ENCODE measurements around the gene CALHM2. TPM values are rescaled to one million over a fixed set of nuclear protein-coding genes. Genes with fewer than 3 reads are reported as not detected.

CALHM2 gene
- total and polyA plus RNA-seq, 2 experiments from 2014 or later = 3.2 to 7.9 TPM

DNA sequence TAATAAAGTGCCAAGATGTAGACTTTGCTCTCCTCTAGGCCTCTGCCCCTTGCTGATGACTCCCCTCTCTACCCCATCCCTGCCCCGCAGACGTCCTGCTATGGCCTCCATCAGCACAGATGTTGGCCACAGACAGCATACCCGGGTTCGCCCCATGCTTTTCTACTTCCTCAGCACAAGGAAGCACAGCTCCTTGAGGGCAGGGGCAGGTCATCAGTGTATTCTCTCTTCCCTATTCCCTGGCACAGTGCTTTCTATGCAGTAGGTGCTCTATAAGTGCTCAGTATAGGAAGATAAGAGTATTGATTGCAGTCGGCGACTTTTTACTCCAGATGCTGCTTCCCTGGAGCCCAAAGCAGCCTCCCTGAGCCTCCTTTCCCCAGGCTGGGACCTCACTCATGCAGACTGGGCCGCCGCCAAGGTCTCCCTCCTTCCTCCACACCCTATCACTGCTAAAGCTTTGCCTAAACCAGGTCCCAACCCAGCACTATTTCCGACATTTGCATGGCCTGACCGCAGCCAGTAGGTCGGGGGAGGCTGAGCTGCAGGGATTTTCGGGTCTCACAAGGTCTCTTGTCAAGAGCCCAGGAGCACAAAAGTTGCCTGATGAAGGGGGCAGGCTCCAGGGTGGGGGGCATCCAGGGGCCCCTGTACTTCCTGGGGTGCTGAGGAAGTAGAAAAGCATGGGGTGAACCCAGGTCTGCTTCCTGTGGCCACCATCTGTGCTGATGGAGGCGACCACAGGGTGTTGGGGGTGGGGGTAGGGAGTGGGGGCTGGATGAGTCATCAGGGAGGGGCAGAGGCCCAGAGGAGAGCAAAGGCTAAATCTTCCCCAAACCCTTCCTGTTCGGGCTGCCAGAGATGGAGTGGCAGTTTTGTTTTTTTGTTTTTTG is 18.8 kb upstream of the CALHM2 start:
- H2AFZ ChIP-seq = no peak overlapping the region
- 77% methylated on average over 14 of the region's 14 CpGs for WGBS (ENCODE audit: low lambda C conversion rate, missing lambda C conversion rate)

DNA sequence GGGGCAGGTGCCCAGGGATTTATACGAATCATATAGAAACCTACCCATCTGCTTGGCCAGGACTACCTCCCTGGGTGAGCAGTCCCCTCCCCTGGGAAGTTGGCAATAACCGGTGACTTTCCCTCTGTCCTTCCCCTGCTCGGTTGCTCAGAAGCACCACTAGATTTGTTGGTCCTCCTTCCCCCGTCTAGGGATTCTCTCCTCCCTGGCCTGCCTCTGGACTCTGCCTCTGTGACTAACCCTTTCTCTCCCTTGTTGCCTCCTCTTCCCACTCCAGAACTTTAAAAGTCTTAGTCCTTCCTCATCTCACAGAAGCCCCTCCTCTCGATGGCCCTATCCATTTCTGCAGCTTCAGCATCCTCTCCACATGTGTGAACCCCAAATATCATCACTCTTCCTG is 17.0 kb upstream of the CALHM2 start:
- no peak overlapping the region for H3K4me2 ChIP-seq
- no peaks in the 10 kb centered on the region for H3K79me2 ChIP-seq
- no peak overlapping the region for H3K4me3 ChIP-seq
- H3K4me1 ChIP-seq (ENCODE audit: insufficient read depth) = no peaks in the 10 kb centered on the region
- 81% methylated on average over 5 of the region's 5 CpGs for WGBS (ENCODE audit: low lambda C conversion rate, missing lambda C conversion rate)
- no peaks in the 10 kb centered on the region for H3K36me3 ChIP-seq (replicated peaks; ENCODE audit: insufficient read depth, low read depth)
- no peaks in the 10 kb centered on the region for H3K9me3 ChIP-seq (ENCODE audit: low read depth)
- H3K27me3 ChIP-seq = no peaks in the 10 kb centered on the region
- DNase-seq (ENCODE audit: low spot score) = no peak
- no peaks in the 10 kb centered on the region for H3K9me2 ChIP-seq (replicated peaks; ENCODE audit: insufficient read depth)
- H4K20me1 ChIP-seq (ENCODE audit: insufficient read depth, poor library complexity, severe bottlenecking) = no peaks in the 10 kb centered on the region
- H3K27ac ChIP-seq = no peak overlapping the region
- TF ChIP-seq, protein P1, sequence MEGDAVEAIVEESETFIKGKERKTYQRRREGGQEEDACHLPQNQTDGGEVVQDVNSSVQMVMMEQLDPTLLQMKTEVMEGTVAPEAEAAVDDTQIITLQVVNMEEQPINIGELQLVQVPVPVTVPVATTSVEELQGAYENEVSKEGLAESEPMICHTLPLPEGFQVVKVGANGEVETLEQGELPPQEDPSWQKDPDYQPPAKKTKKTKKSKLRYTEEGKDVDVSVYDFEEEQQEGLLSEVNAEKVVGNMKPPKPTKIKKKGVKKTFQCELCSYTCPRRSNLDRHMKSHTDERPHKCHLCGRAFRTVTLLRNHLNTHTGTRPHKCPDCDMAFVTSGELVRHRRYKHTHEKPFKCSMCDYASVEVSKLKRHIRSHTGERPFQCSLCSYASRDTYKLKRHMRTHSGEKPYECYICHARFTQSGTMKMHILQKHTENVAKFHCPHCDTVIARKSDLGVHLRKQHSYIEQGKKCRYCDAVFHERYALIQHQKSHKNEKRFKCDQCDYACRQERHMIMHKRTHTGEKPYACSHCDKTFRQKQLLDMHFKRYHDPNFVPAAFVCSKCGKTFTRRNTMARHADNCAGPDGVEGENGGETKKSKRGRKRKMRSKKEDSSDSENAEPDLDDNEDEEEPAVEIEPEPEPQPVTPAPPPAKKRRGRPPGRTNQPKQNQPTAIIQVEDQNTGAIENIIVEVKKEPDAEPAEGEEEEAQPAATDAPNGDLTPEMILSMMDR (IDR thresholded peaks at IDR 0.05; ENCODE audit: poor library complexity) = no peak
- TF ChIP-seq EZH2phosphoT487 (IDR thresholded peaks at IDR 0.05; ENCODE audit: low read depth, severe bottlenecking, unreplicated experiment) (no peak), EZH2 (IDR thresholded peaks at IDR 0.05; ENCODE audit: borderline replicate concordance) (no peak)
- no peak overlapping the region for H2AFZ ChIP-seq

More for the DNA sequence above, 18.8 kb upstream of the CALHM2 start:
- Histone ChIP-seq H3K36me3 (replicated peaks; ENCODE audit: insufficient read depth, low read depth) (no peaks in the 10 kb centered on the region), H3K4me3 (no peak overlapping the region), H3K79me2 (no peaks in the 10 kb centered on the region), H4K20me1 (ENCODE audit: insufficient read depth, poor library complexity, severe bottlenecking) (no peaks in the 10 kb centered on the region), H3K4me2 (no peak overlapping the region), H3K9me2 (replicated peaks; ENCODE audit: insufficient read depth) (no peaks in the 10 kb centered on the region), H3K9me3 (ENCODE audit: low read depth) (no peaks in the 10 kb centered on the region), H3K4me1 (ENCODE audit: insufficient read depth) (no peaks in the 10 kb centered on the region), H3K27ac (no peak overlapping the region), H3K27me3 (no peaks in the 10 kb centered on the region)
- DNase-seq (ENCODE audit: low spot score) = no peak
- TF ChIP-seq, protein P1 (IDR thresholded peaks at IDR 0.05; ENCODE audit: poor library complexity) = no peak
- no peak for TF ChIP-seq EZH2 (IDR thresholded peaks at IDR 0.05; ENCODE audit: borderline replicate concordance)
- no peak for TF ChIP-seq EZH2phosphoT487 (IDR thresholded peaks at IDR 0.05; ENCODE audit: low read depth, severe bottlenecking, unreplicated experiment)

DNA sequence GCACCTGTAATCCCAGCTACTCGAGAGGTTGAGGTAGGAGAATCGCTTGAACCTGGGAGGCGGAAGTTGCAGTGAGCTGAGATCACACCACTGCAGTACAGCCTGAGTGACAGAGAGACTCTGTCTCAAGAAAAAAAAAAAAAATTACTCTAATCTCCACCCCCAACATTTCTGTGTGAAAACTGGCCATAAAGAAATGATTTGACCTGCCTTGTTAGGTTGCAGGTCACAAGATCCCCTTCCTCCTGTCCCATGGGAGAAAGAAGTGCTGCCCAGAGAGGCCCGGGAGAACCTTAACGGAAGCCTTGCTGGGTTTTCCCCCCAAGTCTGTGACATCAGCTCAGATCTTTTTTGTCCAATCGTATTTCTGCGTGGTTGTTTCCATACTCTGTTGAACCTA is 15.2 kb upstream of the CALHM2 start:
- TF ChIP-seq EZH2 (IDR thresholded peaks at IDR 0.05; ENCODE audit: borderline replicate concordance) = no peak
- no peak for TF ChIP-seq EZH2phosphoT487 (IDR thresholded peaks at IDR 0.05; ENCODE audit: low read depth, severe bottlenecking, unreplicated experiment)
- no peak overlapping the region for H3K27ac ChIP-seq
- DNase-seq (ENCODE audit: low spot score) = no peak
- H3K4me2 ChIP-seq = no peak overlapping the region
- H3K9me2 ChIP-seq (replicated peaks; ENCODE audit: insufficient read depth) = no peaks in the 10 kb centered on the region
- no peaks in the 10 kb centered on the region for H3K27me3 ChIP-seq
- WGBS (ENCODE audit: low lambda C conversion rate, missing lambda C conversion rate) = 89% methylated on average over 7 of the region's 7 CpGs
- H3K9me3 ChIP-seq (ENCODE audit: low read depth) = no peaks in the 10 kb centered on the region
- H4K20me1 ChIP-seq (ENCODE audit: insufficient read depth, poor library complexity, severe bottlenecking) = no peaks in the 10 kb centered on the region
- H3K4me1 ChIP-seq (ENCODE audit: insufficient read depth) = no peaks in the 10 kb centered on the region
- no peak overlapping the region for H2AFZ ChIP-seq
- H3K4me3 ChIP-seq = no peak overlapping the region
- H3K79me2 ChIP-seq = no peaks in the 10 kb centered on the region
- H3K36me3 ChIP-seq (replicated peaks; ENCODE audit: insufficient read depth, low read depth) = no peaks in the 10 kb centered on the region

DNA sequence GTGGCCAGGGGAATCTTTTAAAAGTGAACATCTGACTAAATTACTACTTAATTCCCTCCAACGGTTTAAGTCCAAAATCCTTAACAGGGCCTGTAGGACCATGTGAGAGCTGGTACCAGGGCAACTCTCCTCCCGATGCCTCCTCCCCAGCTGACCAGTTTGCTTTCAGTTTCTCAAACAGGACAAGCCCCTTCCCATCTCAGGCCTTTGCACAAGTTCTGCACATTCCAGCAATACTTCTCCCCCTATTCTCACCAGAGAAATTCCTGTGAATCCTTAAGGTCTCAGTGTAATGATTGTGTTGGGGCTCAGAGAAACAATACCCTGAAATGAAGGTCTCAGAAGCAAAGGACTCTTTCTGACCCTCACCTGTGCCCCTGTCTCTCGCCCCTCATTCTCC is 14.6 kb upstream of the CALHM2 start:
- no peaks in the 10 kb centered on the region for H3K9me2 ChIP-seq (replicated peaks; ENCODE audit: insufficient read depth)
- no peaks in the 10 kb centered on the region for H3K79me2 ChIP-seq
- no peak overlapping the region for H3K27ac ChIP-seq
- no peak for DNase-seq (ENCODE audit: low spot score)
- H3K36me3 ChIP-seq (replicated peaks; ENCODE audit: insufficient read depth, low read depth) = no peaks in the 10 kb centered on the region
- H3K4me2 ChIP-seq = no peak overlapping the region
- WGBS (ENCODE audit: low lambda C conversion rate, missing lambda C conversion rate) = 77% methylated on average over 3 of the region's 3 CpGs
- TF ChIP-seq, protein P1 (IDR thresholded peaks at IDR 0.05; ENCODE audit: poor library complexity) = no peak
- no peak for TF ChIP-seq EZH2phosphoT487 (IDR thresholded peaks at IDR 0.05; ENCODE audit: low read depth, severe bottlenecking, unreplicated experiment)
- no peak for TF ChIP-seq EZH2 (IDR thresholded peaks at IDR 0.05; ENCODE audit: borderline replicate concordance)
- no peak overlapping the region for H2AFZ ChIP-seq
- H4K20me1 ChIP-seq (ENCODE audit: insufficient read depth, poor library complexity, severe bottlenecking) = no peaks in the 10 kb centered on the region
- no peaks in the 10 kb centered on the region for H3K4me1 ChIP-seq (ENCODE audit: insufficient read depth)
- no peak overlapping the region for H3K4me3 ChIP-seq
- H3K27me3 ChIP-seq = no peaks in the 10 kb centered on the region
- no peaks in the 10 kb centered on the region for H3K9me3 ChIP-seq (ENCODE audit: low read depth)
